Stimulated activated CD4-positive, alpha-beta T cell treated with anti-CD3 and anti-CD28 coated beads, Interleukin-4, amount 100 ng/mL, for 48 hours (primary cell): ENCODE results near the gene TOMM70.

Source experiments
- DNase-seq, 2 donors: peaks; one replicate each; pipeline ENCODE4 v3.0.0-alpha.2; 2020; ENCODE audit warnings: low read depth in 2 of 2

TOMM70 gene

DNA sequence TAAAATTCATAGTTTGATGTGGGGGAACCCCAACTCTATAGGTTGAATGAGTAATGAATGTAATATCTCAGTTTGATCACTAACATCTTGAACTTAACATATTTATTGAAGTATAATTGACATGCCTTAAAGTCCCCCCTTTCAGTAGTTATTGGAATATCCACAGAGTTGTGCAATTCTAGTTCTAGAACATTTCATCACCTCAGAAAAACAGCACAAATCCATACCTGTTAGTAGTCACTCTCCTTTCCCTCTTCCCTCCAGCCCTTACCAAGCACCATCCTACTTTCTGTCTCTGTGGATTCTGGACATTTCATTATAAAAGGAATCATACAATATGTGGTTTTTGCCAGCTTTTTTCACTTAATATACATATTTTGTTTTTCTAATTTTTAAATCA lies 75.1 kb downstream of the TOMM70 start:
- DNase-seq = no peak

DNA sequence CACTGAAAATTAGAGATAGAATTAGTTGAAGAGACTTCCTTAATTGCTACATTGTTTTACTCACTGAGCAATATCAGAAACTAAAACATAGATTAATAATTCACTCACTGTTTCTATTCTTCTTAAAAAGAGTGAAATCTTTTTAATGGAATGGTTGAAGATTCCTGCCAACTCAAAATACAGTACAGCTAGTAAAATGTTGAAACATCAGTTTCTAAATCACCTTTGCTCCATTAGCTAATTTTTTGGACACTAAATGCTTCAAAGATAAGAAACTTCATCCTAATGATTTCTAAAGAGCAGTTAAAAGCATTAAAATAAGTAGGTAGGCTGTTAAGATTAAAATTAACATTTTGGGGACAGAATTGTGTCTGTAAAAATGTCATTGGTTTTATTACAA lies 76.8 kb downstream of the TOMM70 start:
- DNase-seq = no peak

DNA sequence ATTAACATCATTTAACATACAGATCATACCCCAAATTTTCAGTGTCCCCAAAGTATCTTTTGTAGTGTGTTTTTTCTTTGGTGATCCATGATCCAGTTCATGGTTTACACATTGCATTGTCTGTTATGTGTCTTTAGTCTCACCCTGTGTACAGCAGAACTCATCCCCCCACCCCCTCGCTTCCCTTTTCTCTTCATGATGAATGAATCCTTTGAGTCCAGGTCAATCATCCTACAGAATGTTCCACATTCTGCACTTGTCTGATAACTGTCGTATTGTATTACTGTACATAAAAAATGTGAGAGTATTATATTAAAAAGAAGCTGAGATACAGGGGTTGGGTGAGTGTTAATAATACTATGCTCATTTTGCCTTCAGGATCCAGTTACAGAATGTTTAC lies 80.9 kb downstream of the TOMM70 start:
- DNase-seq = no peak

DNA sequence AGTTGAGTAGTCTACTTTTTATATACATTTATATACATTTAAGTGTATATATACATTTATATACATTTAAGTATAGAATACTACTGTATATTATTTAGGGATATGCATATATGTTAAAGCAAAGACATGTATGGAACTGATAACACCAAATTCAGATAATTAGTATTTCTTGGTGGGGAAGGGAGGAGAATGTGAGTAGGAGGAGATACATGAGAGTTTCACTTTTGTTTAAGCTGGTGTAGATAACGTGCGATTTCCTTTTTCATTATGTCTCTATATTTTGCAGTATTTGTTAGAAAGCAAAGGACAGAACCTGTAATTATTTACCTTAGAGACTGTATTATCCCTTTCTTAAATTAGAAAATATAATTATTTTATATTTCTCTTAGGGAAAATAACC lies 83.0 kb downstream of the TOMM70 start:
- DNase-seq = no peak

DNA sequence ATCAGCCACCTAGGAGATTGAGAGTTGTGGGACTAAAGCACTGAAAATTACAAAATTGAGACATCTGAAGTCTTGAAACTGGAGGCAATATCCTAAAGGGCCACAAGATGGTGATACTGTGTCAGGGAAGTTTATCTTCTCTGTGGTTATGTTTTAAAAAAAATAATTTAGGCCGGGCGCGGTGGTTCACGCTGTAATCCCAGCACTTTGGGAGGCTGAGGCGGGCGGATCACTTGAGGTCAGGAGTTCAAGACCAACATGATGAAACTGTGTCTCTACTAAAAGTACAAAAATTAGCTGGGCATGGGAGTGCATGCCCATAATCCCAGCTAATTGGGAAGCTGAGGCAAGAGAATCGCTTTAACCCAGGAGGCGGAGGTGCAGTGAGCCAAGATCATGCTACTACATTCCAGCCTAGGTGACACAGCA lies 84.2 kb downstream of the TOMM70 start:
- DNase-seq = peak in 1 of 2 donors; percentile 16
